ENCODE measurements around the gene THRAP3. TPM values are rescaled to one million over a fixed set of nuclear protein-coding genes. Genes with fewer than 3 reads are reported as not detected.
"Not testable (repeated sequence)": the region's sequence is repeated elsewhere in the genome, so short reads cannot be mapped to it uniquely, and the experiment has no call there.

THRAP3 gene
- total RNA-seq, 1 experiment from 2014 or later: 115 TPM

DNA sequence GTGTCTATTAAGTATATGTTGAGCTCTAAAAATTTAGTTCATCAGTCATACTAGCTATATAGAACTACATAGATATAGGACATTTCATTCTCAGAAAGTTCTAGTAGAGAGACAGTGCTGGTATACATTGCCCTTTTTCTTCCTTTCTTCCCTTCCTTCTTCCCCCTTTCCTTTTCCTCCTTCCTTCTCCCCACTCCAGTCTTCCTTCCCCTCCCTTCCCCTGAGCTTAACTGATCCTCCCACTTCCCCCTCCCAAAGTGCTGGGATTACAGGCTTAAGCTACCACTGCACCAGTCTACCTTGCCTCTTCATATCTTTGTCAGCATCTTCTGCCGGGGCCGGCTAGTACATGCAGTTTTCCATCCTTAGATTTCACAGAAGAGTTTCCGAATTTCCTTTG is 12.1 kb downstream of the THRAP3 start:
- in situ Hi-C loops (cut with HindIII; ENCODE audit: low sequenced_read_pairs): loop anchor here (10.0 kb wide), 2 partner anchors 48 to 72 kb away; no protein-coding TSS in a partner anchor
- no peak for DNase-seq (ENCODE audit: low spot score)

- in situ Hi-C loops (cut with HindIII; ENCODE audit: low sequenced_read_pairs): loop anchor here (10.0 kb wide), 2 partner anchors 46 to 74 kb away; no protein-coding TSS in a partner anchor
- no peak for DNase-seq (ENCODE audit: low spot score)
These were observed 14.2 kb downstream of the THRAP3 start for GRCh38 chr1:36238433-36238832.

- in situ Hi-C loops (cut with HindIII; ENCODE audit: low sequenced_read_pairs): loop anchor here (10.0 kb wide), 2 partner anchors 45 to 75 kb away; no protein-coding TSS in a partner anchor
- DNase-seq (ENCODE audit: low spot score): no peak
These were observed 15.8 kb downstream of the THRAP3 start for GRCh38 chr1:36239941-36240637.

- in situ Hi-C loops (cut with HindIII; ENCODE audit: low sequenced_read_pairs): no loop called here
- DNase-seq (ENCODE audit: low spot score): no peak
These were observed 23.3 kb downstream of the THRAP3 start for GRCh38 chr1:36247538-36247937.

GRCh38 chr1:36248250-36248894 is 24.1 kb downstream of the THRAP3 start:
- in situ Hi-C loops (cut with HindIII; ENCODE audit: low sequenced_read_pairs): no loop called here
- DNase-seq (ENCODE audit: low spot score): no peak

DNA sequence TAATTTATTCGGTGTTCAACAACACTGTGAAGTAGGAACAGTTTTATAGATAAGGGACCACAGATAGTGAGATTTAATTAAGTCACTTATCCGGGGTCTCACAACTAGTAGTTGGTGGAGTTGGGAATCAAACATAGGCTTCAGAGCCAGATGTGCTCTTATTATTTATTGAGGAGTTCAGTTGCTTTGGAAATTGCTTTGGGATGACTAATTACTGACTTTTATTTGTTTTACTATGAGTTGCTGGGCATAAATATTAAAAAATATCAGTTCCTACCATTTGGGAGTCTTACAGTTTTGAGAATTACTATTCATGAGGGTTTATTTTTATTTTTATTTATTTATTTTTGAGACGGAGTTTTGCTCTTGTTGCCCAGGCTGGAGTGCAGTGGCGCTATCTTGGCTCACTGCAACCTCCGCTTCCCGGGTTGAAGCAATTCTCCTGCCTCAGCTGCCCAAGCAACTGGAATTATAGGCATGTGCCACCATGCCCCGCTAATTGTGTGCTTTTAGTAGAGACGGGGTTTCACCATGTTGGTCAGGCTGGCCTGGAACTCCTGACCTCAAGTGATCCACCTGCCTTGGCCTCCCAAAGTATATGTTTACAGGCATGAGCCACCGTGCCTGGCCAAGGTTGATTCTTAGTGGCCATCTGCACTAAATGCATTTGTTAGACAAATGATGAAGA is 27.7 kb downstream of the THRAP3 start:
- DNase-seq (ENCODE audit: low spot score): no peak
- in situ Hi-C loops (cut with HindIII; ENCODE audit: low sequenced_read_pairs): no loop called here

GRCh38 chr1:36252482-36252824 is 28.2 kb downstream of the THRAP3 start:
- in situ Hi-C loops (cut with HindIII; ENCODE audit: low sequenced_read_pairs): not testable (repeated sequence)

GRCh38 chr1:36253161-36253862 is 29.1 kb downstream of the THRAP3 start:
- DNase-seq (ENCODE audit: low spot score): no peak
- in situ Hi-C loops (cut with HindIII; ENCODE audit: low sequenced_read_pairs): no loop called here

More at GRCh38 chr1:36252482-36252824, 28.2 kb downstream of the THRAP3 start:
- DNase-seq (ENCODE audit: low spot score): not testable (repeated sequence)

- in situ Hi-C loops (cut with HindIII; ENCODE audit: low sequenced_read_pairs): no loop called here
These were observed 32.5 kb downstream of the THRAP3 start for GRCh38 chr1:36256558-36257374.

GRCh38 chr1:36257375-36257767 is 33.1 kb downstream of the THRAP3 start:
- in situ Hi-C loops (cut with HindIII; ENCODE audit: low sequenced_read_pairs): no loop called here
- DNase-seq (ENCODE audit: low spot score): no peak

More at GRCh38 chr1:36256558-36257374, 32.5 kb downstream of the THRAP3 start:
- no peak for DNase-seq (ENCODE audit: low spot score)

DNA sequence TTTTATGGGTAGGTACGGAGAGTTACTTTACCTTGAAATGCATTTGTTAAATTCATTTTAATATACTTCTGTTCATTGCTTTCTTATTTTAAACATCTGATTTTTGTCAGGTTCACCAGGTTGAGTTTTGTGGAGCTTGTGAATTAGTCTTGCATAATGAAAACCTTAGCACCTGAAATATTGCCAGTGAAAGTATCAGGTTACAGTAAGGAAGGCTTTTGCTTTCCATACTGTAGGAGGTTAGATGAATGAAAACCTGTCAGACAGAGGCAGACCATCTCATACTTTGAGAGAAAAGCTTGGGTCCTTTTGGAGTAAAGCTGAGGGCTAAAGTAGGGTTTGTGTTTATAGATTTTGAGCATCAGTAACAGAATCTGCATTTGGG is 34.7 kb downstream of the THRAP3 start:
- in situ Hi-C loops (cut with HindIII; ENCODE audit: low sequenced_read_pairs): no loop called here
- no peak for DNase-seq (ENCODE audit: low spot score)

DNA sequence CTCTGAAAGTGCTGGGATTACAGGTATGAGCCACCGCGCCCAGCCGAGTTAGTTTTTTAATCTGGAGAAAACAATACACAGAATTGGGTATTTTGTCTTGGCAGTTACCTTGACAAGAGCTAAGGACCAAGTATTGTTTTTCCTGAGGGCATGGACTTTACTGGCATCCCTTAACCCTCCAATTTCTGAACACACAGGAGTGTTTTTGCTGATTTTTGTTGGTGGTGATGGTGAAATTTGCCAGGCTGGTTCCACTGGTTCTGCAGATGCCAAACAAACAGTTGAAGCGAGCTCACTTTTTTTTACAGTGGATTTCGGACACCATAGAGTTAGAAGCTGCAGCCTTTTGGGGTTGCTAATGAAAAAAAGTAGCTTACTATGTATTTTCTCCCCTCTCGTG is 44.7 kb downstream of the THRAP3 start:
- in situ Hi-C loops (cut with HindIII; ENCODE audit: low sequenced_read_pairs): no loop called here
- DNase-seq (ENCODE audit: low spot score): no peak

- DNase-seq (ENCODE audit: low spot score): no peak
- in situ Hi-C loops (cut with HindIII; ENCODE audit: low sequenced_read_pairs): no loop called here
These were observed 45.2 kb downstream of the THRAP3 start for GRCh38 chr1:36269408-36269838.

- in situ Hi-C loops (cut with HindIII; ENCODE audit: low sequenced_read_pairs): no loop called here
- DNase-seq (ENCODE audit: low spot score): no peak
These were observed 48.8 kb downstream of the THRAP3 start for GRCh38 chr1:36273024-36273423.

DNA sequence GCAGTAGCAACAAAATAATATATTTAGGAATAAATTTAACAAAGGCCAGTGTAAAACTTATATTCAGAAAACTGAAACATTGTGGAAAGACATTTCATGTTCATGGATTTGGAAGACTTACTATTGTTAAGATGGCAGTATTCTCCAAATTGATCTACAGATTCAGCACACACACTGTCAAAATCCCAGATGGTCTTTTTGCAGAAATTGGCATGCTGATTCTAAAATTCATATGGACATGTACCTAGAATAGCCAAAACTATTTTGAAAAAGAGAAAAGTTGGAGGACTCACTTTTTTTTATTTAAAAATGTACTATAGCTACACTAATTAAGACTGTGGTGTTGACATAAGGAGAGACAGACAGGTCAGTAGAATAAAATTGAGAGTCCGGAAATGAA is 50.0 kb downstream of the THRAP3 start:
- in situ Hi-C loops (cut with HindIII; ENCODE audit: low sequenced_read_pairs): no loop called here
- DNase-seq (ENCODE audit: low spot score): no peak

DNA sequence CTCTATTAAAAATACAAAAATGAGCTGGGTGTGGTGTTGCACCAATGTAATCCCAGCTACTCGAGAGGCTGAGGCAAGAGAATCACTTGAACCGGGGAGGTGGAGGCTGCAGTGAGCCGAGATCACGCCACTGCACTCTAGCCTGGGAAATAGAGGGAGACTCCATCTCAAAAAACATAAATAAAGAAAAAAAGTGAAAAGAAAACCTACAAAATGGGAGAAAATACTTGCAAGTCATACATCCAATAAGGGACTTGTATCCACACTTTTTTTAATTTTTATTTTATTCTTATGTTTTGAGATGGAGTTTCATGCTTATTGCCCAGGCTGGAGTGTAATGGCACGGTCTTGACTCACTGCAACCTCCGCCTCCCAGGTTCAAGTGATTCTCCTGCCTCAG is 52.4 kb downstream of the THRAP3 start:
- DNase-seq (ENCODE audit: low spot score): no peak
- in situ Hi-C loops (cut with HindIII; ENCODE audit: low sequenced_read_pairs): no loop called here

DNA sequence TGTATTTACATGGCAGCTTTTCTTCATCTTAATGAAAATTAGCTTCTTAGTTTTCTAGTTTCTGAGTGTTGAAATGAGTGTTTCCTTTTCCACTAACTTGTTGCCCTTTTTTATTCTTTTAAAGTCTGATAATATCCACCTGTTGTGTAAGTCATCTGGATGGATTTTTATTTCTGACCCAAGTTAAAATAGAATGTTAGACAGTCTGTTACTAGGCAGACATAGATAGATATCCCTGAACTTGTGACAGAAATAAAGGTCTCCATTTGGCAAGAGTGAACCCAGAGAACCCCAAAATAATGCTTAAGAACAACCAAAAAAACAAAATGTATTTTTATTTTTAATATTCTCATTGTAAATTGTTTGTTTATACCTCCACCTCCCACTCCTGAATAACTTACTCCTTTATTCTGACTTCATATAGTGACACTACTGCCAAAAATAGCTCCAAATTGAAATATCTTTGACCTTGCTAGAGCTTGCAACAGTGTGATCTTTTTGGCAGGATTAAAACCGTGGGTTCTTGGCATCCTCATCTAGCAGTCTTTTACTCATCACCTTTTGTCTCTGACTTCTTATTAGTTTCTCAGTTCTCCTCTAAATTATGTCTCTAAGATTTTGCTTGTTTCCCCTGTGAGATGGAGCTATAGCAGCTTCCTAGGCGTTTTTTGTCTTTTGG is 55.0 kb downstream of the THRAP3 start:
- in situ Hi-C loops (cut with HindIII; ENCODE audit: low sequenced_read_pairs): no loop called here
- DNase-seq (ENCODE audit: low spot score): no peak

GRCh38 chr1:36279789-36280296 is 55.6 kb downstream of the THRAP3 start:
- in situ Hi-C loops (cut with HindIII; ENCODE audit: low sequenced_read_pairs): loop anchor here (10.0 kb wide), 1 partner anchor 45 kb away; no protein-coding TSS in a partner anchor
- DNase-seq (ENCODE audit: low spot score): no peak

All from G401 (cell line).